H1 (cell line): ENCODE measurements around the gene ZNF14. TPM values are rescaled to one million over a fixed set of nuclear protein-coding genes. Genes with fewer than 3 reads are reported as not detected.

Experiments
- CTCF ChIA-PET: fragments of 300-600 bp; sonication (Branson Sonifier 250); formaldehyde crosslinking; loops from one replicate; lab custom pipeline; 2021; ENCODE audit not compliant: partially characterized antibody; lab: Charles Lee
- POLR2A ChIA-PET: fragments of 300-600 bp; sonication (Branson Sonifier 250); formaldehyde crosslinking; loops from one replicate; lab custom pipeline; 2021; ENCODE audit warnings: inconsistent platforms; ENCODE audit not compliant: partially characterized antibody; lab: Charles Lee
- DNase-seq, 2 experiments: peaks; one replicate each; pipeline versions ENCODE4 v3.0.0 to v3.0.0-alpha.2; 2010 to 2022; ENCODE audit warnings: low spot score in 2 of 2, low read depth in 1 of 2, mixed read lengths in 1 of 2
- FAIRE-seq: peaks from 2 replicates; lab custom pipeline; 2011; peaks lifted over from hg19 to GRCh38; lab: Jason Lieb, UNC
- H2AFZ ChIP-seq: 2 replicates; pipeline ENCODE4 v1.8.1; 2012; ENCODE audit warnings: low read length, inconsistent platforms
- H2AK5ac ChIP-seq: 2 replicates; pipeline ENCODE4 v1.6.1; 2013; ENCODE audit warnings: low read depth, low read length
- H2BK120ac ChIP-seq: replicated peaks from 2 replicates; pipeline ENCODE3; 2013; ENCODE audit warnings: low read depth, low read length, inconsistent platforms
- H2BK12ac ChIP-seq: 2 replicates; pipeline ENCODE4 v1.6.1; 2013; ENCODE audit warnings: low read depth, low read length
- H2BK15ac ChIP-seq: 2 replicates; pipeline ENCODE4 v1.6.1; 2013; ENCODE audit warnings: low read length
- H2BK20ac ChIP-seq: 2 replicates; pipeline ENCODE4 v1.6.1; 2013; ENCODE audit warnings: low read length
- H2BK5ac ChIP-seq: 2 replicates; pipeline ENCODE4 v1.6.1; 2013; ENCODE audit warnings: low read depth, low read length
- H3K14ac ChIP-seq: 2 replicates; pipeline ENCODE4 v1.6.1; 2013; ENCODE audit warnings: inconsistent platforms; ENCODE audit not compliant: insufficient read length
- H3K18ac ChIP-seq: 2 replicates; pipeline ENCODE4 v1.6.1; 2013; ENCODE audit warnings: low read length; ENCODE audit errors: extremely low read depth
- H3K23ac ChIP-seq: 2 replicates; pipeline ENCODE4 v1.6.1; 2013; ENCODE audit warnings: inconsistent platforms; ENCODE audit not compliant: insufficient read length
- H3K23me2 ChIP-seq: 2 replicates; pipeline ENCODE4 v1.6.1; 2013; ENCODE audit warnings: low read depth, low read length
- H3K27ac ChIP-seq: 2 replicates; pipeline ENCODE4 v1.6.1; 2011; ENCODE audit warnings: low read depth, low read length, inconsistent platforms
- H3K27me3 ChIP-seq, 4 experiments: replicated peaks in 1 of 4; 1 replicate in 1 of 4; 2 replicates in 3 of 4; pipeline versions ENCODE4 v1.6.1 to v1.8.1; 2011 to 2013; ENCODE audit warnings: low read length in 3 of 4, mild to moderate bottlenecking in 3 of 4, inconsistent platforms in 2 of 4, mixed read lengths in 2 of 4, moderate library complexity in 1 of 4; ENCODE audit not compliant: control insufficient read depth in 3 of 4, insufficient read depth in 3 of 4; ENCODE audit errors: extremely low read depth in 1 of 4
- H3K36me3 ChIP-seq, 4 experiments: 2 replicates each; pipeline versions ENCODE4 v1.6.1 to v1.8.1; 2011 to 2013; ENCODE audit warnings: mild to moderate bottlenecking in 4 of 4, low read length in 3 of 4, moderate library complexity in 2 of 4, control low read depth in 1 of 4, inconsistent platforms in 1 of 4; ENCODE audit not compliant: insufficient read depth in 4 of 4, control insufficient read depth in 2 of 4
- H3K4ac ChIP-seq: replicated peaks from 2 replicates; pipeline ENCODE3; 2013; ENCODE audit warnings: low read length, low read depth, mixed read lengths, inconsistent platforms; ENCODE audit not compliant: insufficient read length
- H3K4me1 ChIP-seq, 4 experiments: replicated peaks in 1 of 4; 1 replicate in 1 of 4; 2 replicates in 3 of 4; pipeline versions ENCODE4 v1.6.1 to v1.8.1; 2011 to 2013; ENCODE audit warnings: low read length in 3 of 4, inconsistent platforms in 2 of 4, mixed read lengths in 1 of 4; ENCODE audit not compliant: insufficient read depth in 4 of 4, control insufficient read depth in 3 of 4
- H3K4me2 ChIP-seq, 2 experiments: 2 replicates each; pipeline versions ENCODE4 v1.6.1 to v1.8.1; 2011 to 2013; ENCODE audit warnings: low read depth in 2 of 2, low read length in 2 of 2, control low read depth in 1 of 2, inconsistent platforms in 1 of 2, mild to moderate bottlenecking in 1 of 2; ENCODE audit not compliant: insufficient read depth in 1 of 2
- H3K4me3 ChIP-seq, 4 experiments: fragments of 200-600, 300-600 bp in 1 of 4; sonication (generic), shearing (Covaris generic), sonication (Bioruptor Twin) in 1 of 4; 2 replicates each; pipeline versions ENCODE4 v1.5.1 to v1.8.1; 2011 to 2016; ENCODE audit warnings: low read length in 4 of 4, low read depth in 3 of 4, control low read depth in 2 of 4, inconsistent platforms in 2 of 4, mild to moderate bottlenecking in 2 of 4, mixed read lengths in 1 of 4, moderate library complexity in 1 of 4; ENCODE audit not compliant: insufficient read depth in 2 of 4; ENCODE audit errors: extremely low read depth in 1 of 4
- H3K56ac ChIP-seq: replicated peaks from 2 replicates; pipeline ENCODE3; 2013; ENCODE audit warnings: low read depth, mild to moderate bottlenecking, mixed read lengths, low read length, inconsistent platforms; ENCODE audit not compliant: insufficient read length
- H3K79me1 ChIP-seq: 2 replicates; pipeline ENCODE4 v1.6.1; 2013; ENCODE audit warnings: low read depth, low read length, control low read depth
- H3K79me2 ChIP-seq, 2 experiments: 2 replicates each; pipeline versions ENCODE4 v1.6.1 to v1.8.1; 2012 to 2013; ENCODE audit warnings: low read length in 2 of 2, mild to moderate bottlenecking in 2 of 2, inconsistent platforms in 1 of 2; ENCODE audit not compliant: insufficient read depth in 2 of 2, control insufficient read depth in 1 of 2
- H3K9ac ChIP-seq, 4 experiments: replicated peaks in 1 of 4; 1 replicate in 1 of 4; 2 replicates in 3 of 4; pipeline versions ENCODE4 v1.6.1 to v1.8.1; 2011 to 2013; ENCODE audit warnings: low read depth in 3 of 4, low read length in 3 of 4, control low read depth in 2 of 4, mild to moderate bottlenecking in 2 of 4, moderate library complexity in 2 of 4, inconsistent platforms in 1 of 4; ENCODE audit errors: extremely low read depth in 1 of 4
- H3K9me3 ChIP-seq, 2 experiments: 2 replicates each; pipeline versions ENCODE4 v1.6.1 to v1.8.1; 2012 to 2013; ENCODE audit warnings: mild to moderate bottlenecking in 2 of 2, moderate library complexity in 2 of 2, control low read depth in 1 of 2, inconsistent platforms in 1 of 2, low read depth in 1 of 2, low read length in 1 of 2, mixed read lengths in 1 of 2; ENCODE audit not compliant: insufficient read depth in 2 of 2
- H4K20me1 ChIP-seq, 2 experiments: replicated peaks in 1 of 2; 2 replicates each; pipeline versions ENCODE3 to v1.8.1; 2011 to 2013; ENCODE audit warnings: inconsistent platforms in 2 of 2, low read length in 2 of 2, mild to moderate bottlenecking in 1 of 2; ENCODE audit not compliant: insufficient read depth in 2 of 2, control insufficient read depth in 1 of 2
- H4K5ac ChIP-seq: 2 replicates; pipeline ENCODE4 v1.6.1; 2013; ENCODE audit warnings: low read length, low read depth, mixed read lengths, inconsistent platforms; ENCODE audit not compliant: insufficient read length
- H4K8ac ChIP-seq: 2 replicates; pipeline ENCODE4 v1.8.0; 2013; ENCODE audit warnings: mild to moderate bottlenecking, moderate library complexity, low read length, inconsistent platforms; ENCODE audit not compliant: insufficient read depth; ENCODE audit errors: extremely low read depth
- H4K91ac ChIP-seq: replicated peaks from 2 replicates; pipeline ENCODE3; 2013; ENCODE audit warnings: low read length, mixed read lengths, inconsistent platforms; ENCODE audit not compliant: insufficient read length
- NRF1 ChIP-seq: IDR thresholded peaks from 2 replicates; pipeline ENCODE4 v1.6.1; 2011; ENCODE audit warnings: mild to moderate bottlenecking, low read depth, low read length, improper control_type of control experiment
- PHF8 ChIP-seq: fragments of 200-600 bp; sonication (generic); conservative IDR thresholded peaks from 2 replicates; pipeline ENCODE4 v1.7.1; 2012; ENCODE audit warnings: low read depth, mild to moderate bottlenecking, inconsistent platforms, low read length, moderate library complexity
- POU5F1 ChIP-seq: IDR thresholded peaks from 2 replicates; pipeline ENCODE4 v1.6.1; 2011; ENCODE audit warnings: low read depth, mild to moderate bottlenecking, low read length, moderate library complexity
- SRF ChIP-seq: IDR thresholded peaks from 2 replicates; pipeline ENCODE4 v1.6.1; 2011; ENCODE audit warnings: mild to moderate bottlenecking, low read depth, low read length, moderate library complexity
- TBP ChIP-seq: IDR thresholded peaks from 2 replicates; pipeline ENCODE4 v1.6.1; 2011; ENCODE audit warnings: low read depth, low read length, improper control_type of control experiment
- WGBS, 2 experiments: shearing (Covaris generic) in 1 of 2; methylation state at CpG; one replicate each; pipeline versions ENCODE4 v1.1.6 to v1.1.7; 2013 to 2015; ENCODE audit warnings: low lambda C conversion rate in 2 of 2, mixed read lengths in 2 of 2, inconsistent platforms in 1 of 2, low coverage in 1 of 2, missing lambda C conversion rate in 1 of 2; ENCODE audit not compliant: insufficient replicate concordance in 2 of 2, insufficient coverage in 1 of 2, insufficient read length in 1 of 2; ENCODE audit errors: extremely low coverage in 1 of 2, missing lambda C conversion rate in 1 of 2; 5-methylcytosine and 5-hydroxymethylcytosine counted together
- polyA plus RNA-seq, 7 experiments: library from polyadenylated mRNA; depleted of rRNA in 3 of 7; stranded (reverse) in 5 of 7; unstranded in 2 of 7; fragments of >200 nt in 5 of 7; fragments of 200-250 nt in 2 of 7; gene quantifications; 1 replicate in 5 of 7; 2 replicates in 1 of 7; 4 replicates in 1 of 7; pipeline versions ENCODE4 v1.2.1 to v1.2.3, GENCODE V29; 2011 to 2013; ENCODE audit warnings: missing spikeins in 2 of 7, mixed read lengths in 2 of 7
- total RNA-seq: library from RNA; stranded (reverse); fragmentation: NEBNext Ultra II Directional; extraction: Animal tissue kit (Norgen Biotek cat#: 25700); gene quantifications from 2 replicates; pipeline ENCODE4 v1.2.1, GENCODE V29; 2021

The ZNF14 gene
- total and polyA plus RNA-seq, 2 of the 8 experiments (the other 6 are each of a cell fraction or from before 2014, with no cell fraction given), result 1.00 to 7.4 TPM

GRCh38 chr19:19721896-19722295, 11.0 kb downstream of the ZNF14 start:
- H3K9ac ChIP-seq, result no peak overlapping the region
- H2BK120ac ChIP-seq, result no peak overlapping the region
- H3K27me3 ChIP-seq, result no peaks in the 10 kb centered on the region
- no peak overlapping the region for H2BK12ac ChIP-seq
- TF ChIP-seq PHF8 (no peak), TBP (no peak), NRF1 (no peak), POU5F1 (no peak), SRF (no peak)
- H3K4me2 ChIP-seq, result no peak overlapping the region
- peaks cover 0 to 19% of the 10 kb centered on the region in 2 experiments; a peak in 2 of 4 replicates for H3K79me2 ChIP-seq
- H3K4ac ChIP-seq, result no peak overlapping the region
- no peak overlapping the region for H4K91ac ChIP-seq
- H2BK20ac ChIP-seq, result no peak overlapping the region
- WGBS, 2 experiments, result 100% methylated on average over 2 of the region's 2 CpGs; no CpG with 5 or more reads in 1 of the 2 experiments
- no peak overlapping the region for H3K4me3 ChIP-seq
- H3K18ac ChIP-seq, result no peak overlapping the region
- H3K56ac ChIP-seq, result no peak overlapping the region
- ChIA-PET CTCF (no interaction called here), POLR2A (no interaction called here)
- DNase-seq, result no peak
- no peak overlapping the region for H3K27ac ChIP-seq
- peaks cover 31 to 38% of the 10 kb centered on the region in 2 experiments for H3K9me3 ChIP-seq
- H2AFZ ChIP-seq, result no peak overlapping the region
- no peak overlapping the region for H4K8ac ChIP-seq
- H3K23me2 ChIP-seq, result 0 out of 2 replicates have a peak, but pooled peaks cover 2% of the 10 kb centered on the region
- H3K79me1 ChIP-seq, result no peaks in the 10 kb centered on the region
- no peaks in the 10 kb centered on the region for H4K20me1 ChIP-seq
- peaks cover 0 to 5% (median 0%) of the 10 kb centered on the region in 4 experiments; a peak in 1 of 8 replicates for H3K36me3 ChIP-seq
- no peak overlapping the region for H2AK5ac ChIP-seq
- no peak overlapping the region for H2BK5ac ChIP-seq
- FAIRE-seq, result no peak
- no peak overlapping the region for H4K5ac ChIP-seq
- no peak overlapping the region for H2BK15ac ChIP-seq
- H3K23ac ChIP-seq, result no peak overlapping the region
- no peak overlapping the region for H3K14ac ChIP-seq
- H3K4me1 ChIP-seq, result no peaks in the 10 kb centered on the region
